ENCODE results near the gene AMOTL1.

DNA sequence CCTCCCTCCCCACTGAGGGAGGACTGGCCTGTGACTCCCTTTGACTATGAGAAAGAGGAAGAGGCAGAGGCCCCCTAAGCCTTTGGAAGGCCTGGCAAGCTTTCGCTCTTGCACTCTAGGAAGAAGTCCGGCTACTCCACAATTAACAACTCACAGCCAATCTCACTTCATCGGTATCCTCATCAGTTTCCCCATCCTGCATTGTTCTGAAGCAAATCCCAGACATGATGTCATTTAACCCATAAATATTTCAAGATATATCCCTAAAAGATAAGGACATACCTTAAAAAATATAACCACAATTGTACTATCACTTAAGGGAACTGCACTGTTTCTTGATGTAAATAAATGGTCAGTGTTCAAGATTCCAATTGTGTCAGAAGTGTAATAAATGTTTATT lies 142.1 kb downstream of the AMOTL1 start:
- TF ChIP-seq, protein P1, sequence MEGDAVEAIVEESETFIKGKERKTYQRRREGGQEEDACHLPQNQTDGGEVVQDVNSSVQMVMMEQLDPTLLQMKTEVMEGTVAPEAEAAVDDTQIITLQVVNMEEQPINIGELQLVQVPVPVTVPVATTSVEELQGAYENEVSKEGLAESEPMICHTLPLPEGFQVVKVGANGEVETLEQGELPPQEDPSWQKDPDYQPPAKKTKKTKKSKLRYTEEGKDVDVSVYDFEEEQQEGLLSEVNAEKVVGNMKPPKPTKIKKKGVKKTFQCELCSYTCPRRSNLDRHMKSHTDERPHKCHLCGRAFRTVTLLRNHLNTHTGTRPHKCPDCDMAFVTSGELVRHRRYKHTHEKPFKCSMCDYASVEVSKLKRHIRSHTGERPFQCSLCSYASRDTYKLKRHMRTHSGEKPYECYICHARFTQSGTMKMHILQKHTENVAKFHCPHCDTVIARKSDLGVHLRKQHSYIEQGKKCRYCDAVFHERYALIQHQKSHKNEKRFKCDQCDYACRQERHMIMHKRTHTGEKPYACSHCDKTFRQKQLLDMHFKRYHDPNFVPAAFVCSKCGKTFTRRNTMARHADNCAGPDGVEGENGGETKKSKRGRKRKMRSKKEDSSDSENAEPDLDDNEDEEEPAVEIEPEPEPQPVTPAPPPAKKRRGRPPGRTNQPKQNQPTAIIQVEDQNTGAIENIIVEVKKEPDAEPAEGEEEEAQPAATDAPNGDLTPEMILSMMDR (IDR thresholded peaks at IDR 0.05): no peak
- no peak for TF ChIP-seq POLR2A (IDR thresholded peaks at IDR 0.05)
